Measurements from ENCODE around the gene RBM39.
"Not testable (repeated sequence)": the region's sequence is repeated elsewhere in the genome, so short reads cannot be mapped to it uniquely, and the experiment has no call there.

The RBM39 gene

GRCh38 chr20:35711588-35712209, 30.4 kb downstream of the RBM39 start:
- TF ChIP-seq CTCF (IDR thresholded peaks at IDR 0.05; ENCODE audit: extremely low read depth, missing control alignments): no peak
- no peak for DNase-seq (ENCODE audit: low spot score)

- DNase-seq (ENCODE audit: low spot score): no peak
- TF ChIP-seq CTCF (IDR thresholded peaks at IDR 0.05; ENCODE audit: extremely low read depth, missing control alignments): no peak
These were observed 31.0 kb downstream of the RBM39 start for GRCh38 chr20:35710884-35711587.

- no peak for DNase-seq (ENCODE audit: low spot score)
- no peak for TF ChIP-seq CTCF (IDR thresholded peaks at IDR 0.05; ENCODE audit: extremely low read depth, missing control alignments)
These were observed 32.0 kb downstream of the RBM39 start for GRCh38 chr20:35710039-35710438.

- no peak for DNase-seq (ENCODE audit: low spot score)
- no peak for TF ChIP-seq CTCF (IDR thresholded peaks at IDR 0.05; ENCODE audit: extremely low read depth, missing control alignments)
These were observed 32.8 kb downstream of the RBM39 start for GRCh38 chr20:35709259-35709658.

- no peak for DNase-seq (ENCODE audit: low spot score)
- TF ChIP-seq CTCF (IDR thresholded peaks at IDR 0.05; ENCODE audit: extremely low read depth, missing control alignments): no peak
These were observed 33.6 kb downstream of the RBM39 start for GRCh38 chr20:35708502-35708901.

- not testable (repeated sequence) for DNase-seq (ENCODE audit: low spot score)
These were observed 35.2 kb downstream of the RBM39 start for GRCh38 chr20:35706591-35707529.

GRCh38 chr20:35705894-35706293, 36.2 kb downstream of the RBM39 start:
- DNase-seq (ENCODE audit: low spot score): not testable (repeated sequence)

Measured in GM20000 (cell line).